ENCODE measurements around the gene POLN.

Gene POLN

GRCh38 chr4:2250357-2251072 is 8.6 kb upstream of the POLN start:
- DNase-seq (ENCODE audit: low spot score) = peak; percentile 18
- TF ChIP-seq CTCF (IDR thresholded peaks at IDR 0.05; ENCODE audit: borderline replicate concordance, control extremely low read depth, extremely low read depth, insufficient read depth, missing control alignments) = no peak
- in situ Hi-C loops (cut with MboI; ENCODE audit: low sequenced_read_pairs, unreplicated experiment) = no loop called here

GRCh38 chr4:2249526-2250356 is 7.8 kb upstream of the POLN start:
- DNase-seq (ENCODE audit: low spot score) = peak; percentile 15
- in situ Hi-C loops (cut with MboI; ENCODE audit: low sequenced_read_pairs, unreplicated experiment) = no loop called here
- TF ChIP-seq CTCF (IDR thresholded peaks at IDR 0.05; ENCODE audit: borderline replicate concordance, control extremely low read depth, extremely low read depth, insufficient read depth, missing control alignments) = no peak

- peak; percentile 17 for DNase-seq (ENCODE audit: low spot score)
- in situ Hi-C loops (cut with MboI; ENCODE audit: low sequenced_read_pairs, unreplicated experiment) = no loop called here
- no peak for TF ChIP-seq CTCF (IDR thresholded peaks at IDR 0.05; ENCODE audit: borderline replicate concordance, control extremely low read depth, extremely low read depth, insufficient read depth, missing control alignments)
Observed at GRCh38 chr4:2248821-2249261, 6.9 kb upstream of the POLN start.

GRCh38 chr4:2248044-2248780 is 6.3 kb upstream of the POLN start:
- TF ChIP-seq CTCF (IDR thresholded peaks at IDR 0.05; ENCODE audit: borderline replicate concordance, control extremely low read depth, extremely low read depth, insufficient read depth, missing control alignments) = no peak
- DNase-seq (ENCODE audit: low spot score) = peak; percentile 18
- in situ Hi-C loops (cut with MboI; ENCODE audit: low sequenced_read_pairs, unreplicated experiment) = no loop called here

- no peak for TF ChIP-seq CTCF (IDR thresholded peaks at IDR 0.05; ENCODE audit: borderline replicate concordance, control extremely low read depth, extremely low read depth, insufficient read depth, missing control alignments)
Observed at GRCh38 chr4:2247128-2248043, 5.5 kb upstream of the POLN start.

More at GRCh38 chr4:2247128-2248043, 5.5 kb upstream of the POLN start:
- in situ Hi-C loops (cut with MboI; ENCODE audit: low sequenced_read_pairs, unreplicated experiment) = no loop called here
- DNase-seq (ENCODE audit: low spot score) = peak; percentile 15

Data from GM13976 (cell line).